GM19239 (cell line): ENCODE measurements around the gene ARHGAP9.
A peak's percentile ranks its signal among the peaks of the same experiment; 100 is the strongest.

Experiments
- DNase-seq: peaks from one replicate; pipeline ENCODE4 v3.0.0; 2011; ENCODE audit warnings: low spot score; ENCODE audit not compliant: insufficient read length
- FAIRE-seq: peaks from 2 replicates; lab custom pipeline; 2011; peaks lifted over from hg19 to GRCh38; lab: Jason Lieb, UNC

Gene ARHGAP9

DNA sequence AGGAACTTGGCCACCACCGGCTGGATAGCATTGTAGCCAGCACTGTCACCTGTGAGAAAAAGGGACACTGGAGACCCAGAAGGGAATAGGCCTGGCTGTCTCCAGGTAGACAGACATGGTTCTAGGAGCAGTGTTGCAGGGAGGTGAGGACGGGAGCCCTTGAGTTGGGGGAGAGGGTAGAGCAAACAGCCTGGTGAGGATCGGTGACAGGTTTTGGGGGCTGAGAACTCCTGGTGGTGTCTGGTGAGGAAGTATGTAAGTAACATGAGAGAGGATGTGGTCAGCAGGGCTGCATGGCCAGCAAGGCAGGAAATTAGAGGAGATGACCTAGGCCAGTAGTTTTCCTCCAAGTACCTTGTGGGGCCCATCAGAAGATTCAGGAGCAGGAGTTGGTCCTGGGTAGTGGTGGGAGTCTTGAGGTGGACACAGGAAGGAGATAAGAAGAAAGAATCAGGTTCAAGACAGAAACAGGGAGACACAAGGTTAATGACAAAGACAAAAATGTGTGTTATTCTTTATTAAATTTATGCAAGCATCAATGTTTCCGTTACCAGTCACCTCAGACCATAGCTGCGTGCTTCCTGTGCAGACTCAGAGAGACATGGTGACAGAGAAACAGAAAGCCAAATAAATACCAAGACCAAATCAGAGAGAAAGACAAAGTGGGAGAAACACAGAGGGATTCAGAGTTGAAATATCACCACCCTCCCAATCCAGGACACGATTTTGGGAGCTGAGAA, at the start of gene ARHGAP9:
ARHGAP9 (minus strand) TSS at position 491 of the 740 bp plus-strand sequence; CDS start at position 31, 460 bp downstream.
- FAIRE-seq = peak; percentile 92
- no peak for DNase-seq

DNA sequence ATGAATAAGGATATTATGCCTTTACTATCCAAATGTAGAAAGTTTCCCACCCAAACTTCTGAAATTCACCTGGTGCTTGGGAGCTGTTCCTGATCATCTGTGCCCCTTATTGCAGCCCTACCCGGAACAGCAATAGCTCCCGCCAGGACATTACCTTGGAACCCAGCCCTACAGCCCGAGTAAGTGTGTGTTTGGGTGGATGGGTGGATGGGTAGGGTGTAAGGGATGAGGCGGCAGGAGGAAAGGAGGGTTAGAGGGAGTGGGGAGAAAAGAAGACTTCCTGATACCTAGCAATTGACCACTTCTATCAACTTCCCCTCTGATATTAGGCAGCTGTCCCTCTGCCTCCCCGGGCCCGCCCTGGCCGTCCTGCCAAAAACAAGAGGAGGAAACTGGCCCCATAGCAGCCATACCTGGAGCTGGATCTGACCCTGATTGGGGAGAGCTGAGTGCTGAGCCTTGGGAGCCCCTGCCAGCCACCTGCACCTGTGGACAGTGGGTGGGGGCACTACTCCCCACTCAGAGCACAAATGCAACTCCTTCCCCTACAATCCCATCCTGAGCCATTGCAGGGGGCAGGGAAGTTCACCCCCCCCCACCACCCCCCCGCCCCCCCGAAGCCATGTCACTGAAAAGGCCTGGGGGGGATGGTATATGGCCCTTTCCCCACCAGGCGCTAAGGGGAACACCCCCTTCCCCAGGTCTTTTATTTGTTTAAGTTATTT, 49.3 kb upstream of the ARHGAP9 start:
- FAIRE-seq = no peak
- no peak for DNase-seq

DNA sequence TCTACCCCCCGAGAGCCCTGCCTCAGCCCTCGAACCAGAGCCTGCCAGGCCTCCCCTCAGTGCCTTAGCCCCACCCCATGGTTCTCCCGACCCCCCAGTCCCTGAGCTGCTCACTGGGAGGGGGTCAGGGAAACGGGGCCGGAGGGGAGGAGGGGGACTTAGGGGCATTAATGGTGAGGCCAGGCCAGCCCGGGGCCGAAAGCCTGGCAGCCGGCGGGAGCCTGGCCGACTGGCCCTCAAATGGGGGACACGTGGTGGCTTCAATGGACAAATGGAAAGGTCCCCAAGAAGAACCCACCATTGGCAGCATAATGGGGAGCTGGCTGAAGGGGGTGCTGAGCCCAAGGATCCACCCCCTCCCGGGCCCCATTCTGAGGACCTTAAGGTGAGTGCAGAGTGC, 48.5 kb upstream of the ARHGAP9 start:
- FAIRE-seq = no peak
- no peak for DNase-seq

DNA sequence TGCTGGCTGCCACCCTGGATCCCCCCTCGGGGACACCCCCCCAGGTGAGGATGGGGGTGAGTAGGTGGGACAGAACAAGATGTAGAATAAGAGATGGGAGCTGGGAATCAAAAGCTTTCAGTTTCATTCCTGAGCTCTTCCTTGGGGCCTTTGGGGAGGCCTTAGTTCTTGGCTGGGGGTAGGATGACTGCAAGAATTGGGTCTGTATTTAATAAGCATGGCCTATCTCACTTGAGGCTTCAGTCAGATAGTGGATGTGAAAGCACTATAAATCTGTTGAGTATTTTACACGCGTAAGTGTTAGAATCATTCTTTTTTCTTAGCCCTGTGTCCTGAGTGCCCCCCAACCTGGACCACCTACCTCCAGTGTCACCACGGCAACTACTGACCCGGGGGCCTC, 47.5 kb upstream of the ARHGAP9 start:
- DNase-seq (no peak), FAIRE-seq (no peak)

DNA sequence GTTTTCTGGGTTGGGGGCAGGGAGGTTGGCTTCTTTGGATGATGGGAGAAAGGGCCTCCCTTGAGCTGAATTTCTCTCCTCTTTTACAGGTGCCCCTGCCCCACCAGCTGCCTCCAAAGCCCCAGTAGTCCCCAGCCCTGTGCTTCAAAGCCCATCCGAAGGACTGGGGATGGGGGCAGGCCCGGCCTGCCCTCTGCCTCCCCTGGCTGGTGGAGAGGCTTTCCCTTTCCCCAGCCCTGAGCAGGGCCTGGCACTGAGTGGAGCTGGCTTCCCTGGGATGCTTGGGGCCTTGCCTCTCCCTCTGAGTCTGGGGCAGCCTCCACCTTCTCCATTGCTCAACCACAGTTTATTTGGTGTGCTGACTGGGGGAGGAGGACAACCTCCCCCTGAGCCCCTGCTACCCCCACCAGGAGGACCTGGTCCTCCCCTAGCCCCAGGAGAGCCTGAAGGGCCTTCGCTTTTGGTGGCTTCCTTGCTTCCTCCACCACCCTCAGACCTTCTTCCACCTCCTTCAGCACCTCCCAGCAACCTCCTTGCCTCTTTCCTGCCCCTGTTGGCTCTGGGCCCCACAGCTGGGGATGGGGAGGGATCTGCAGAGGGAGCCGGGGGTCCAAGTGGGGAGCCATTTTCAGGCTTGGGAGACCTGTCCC, 46.9 kb upstream of the ARHGAP9 start:
- FAIRE-seq = no peak

DNA sequence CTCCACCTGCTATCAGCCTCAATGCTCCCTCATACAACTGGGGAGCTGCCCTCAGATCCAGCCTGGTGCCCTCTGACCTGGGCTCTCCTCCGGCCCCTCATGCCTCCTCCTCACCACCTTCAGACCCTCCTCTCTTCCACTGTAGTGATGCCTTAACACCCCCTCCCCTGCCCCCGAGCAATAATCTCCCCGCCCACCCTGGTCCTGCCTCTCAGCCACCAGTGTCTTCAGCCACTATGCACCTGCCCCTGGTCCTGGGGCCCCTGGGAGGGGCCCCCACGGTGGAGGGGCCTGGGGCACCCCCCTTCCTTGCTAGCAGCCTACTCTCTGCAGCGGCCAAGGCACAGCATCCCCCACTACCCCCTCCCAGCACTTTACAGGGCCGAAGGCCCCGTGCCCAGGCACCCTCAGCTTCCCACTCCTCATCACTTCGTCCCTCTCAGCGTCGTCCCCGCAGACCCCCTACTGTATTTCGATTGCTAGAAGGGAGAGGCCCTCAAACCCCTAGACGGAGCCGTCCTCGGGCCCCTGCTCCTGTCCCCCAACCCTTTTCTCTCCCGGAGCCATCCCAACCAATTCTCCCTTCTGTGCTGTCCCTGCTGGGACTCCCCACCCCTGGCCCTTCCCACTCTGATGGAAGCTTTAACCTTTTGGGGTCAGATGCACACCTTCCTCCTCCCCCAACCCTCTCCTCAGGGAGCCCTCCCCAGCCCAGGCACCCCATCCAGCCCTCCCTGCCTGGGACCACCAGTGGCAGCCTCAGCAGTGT, 46.1 kb upstream of the ARHGAP9 start:
- FAIRE-seq (no peak), DNase-seq (no peak)

More for the DNA sequence above, 46.9 kb upstream of the ARHGAP9 start:
- DNase-seq = no peak

DNA sequence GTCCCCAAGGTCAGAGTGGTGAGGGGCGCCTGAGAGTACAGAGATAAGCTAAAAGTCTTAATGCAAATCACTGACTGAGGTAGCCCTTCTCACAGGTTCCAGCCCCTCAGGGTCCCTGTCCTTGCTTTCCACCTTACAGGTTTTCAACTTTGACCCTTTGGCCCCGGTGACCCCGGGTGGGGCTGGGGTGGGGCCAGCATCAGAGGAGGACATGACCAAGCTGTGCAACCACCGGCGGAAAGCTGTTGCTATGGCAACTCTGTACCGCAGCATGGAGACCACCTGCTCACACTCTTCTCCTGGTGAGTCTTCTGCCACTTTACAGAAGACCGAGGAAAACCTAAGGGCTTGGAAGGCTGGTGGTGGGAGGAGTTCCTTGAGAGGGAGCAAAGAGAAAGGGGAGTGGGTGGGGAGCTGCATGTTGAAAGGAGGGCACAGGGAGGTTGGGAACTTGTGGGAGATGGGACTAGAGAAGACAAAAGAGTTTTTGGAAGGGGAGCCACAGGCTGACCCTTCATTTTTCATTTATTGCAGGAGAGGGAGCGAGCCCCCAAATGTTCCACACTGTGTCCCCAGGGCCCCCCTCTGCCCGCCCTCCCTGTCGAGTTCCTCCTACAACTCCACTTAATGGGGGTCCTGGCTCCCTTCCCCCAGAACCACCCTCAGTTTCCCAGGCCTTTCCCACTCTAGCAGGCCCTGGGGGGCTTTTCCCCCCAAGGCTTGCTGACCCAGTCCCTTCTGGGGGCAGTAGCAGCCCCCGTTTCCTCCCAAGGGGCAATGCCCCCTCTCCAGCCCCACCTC, 45.3 kb upstream of the ARHGAP9 start:
- DNase-seq (no peak), FAIRE-seq (no peak)

DNA sequence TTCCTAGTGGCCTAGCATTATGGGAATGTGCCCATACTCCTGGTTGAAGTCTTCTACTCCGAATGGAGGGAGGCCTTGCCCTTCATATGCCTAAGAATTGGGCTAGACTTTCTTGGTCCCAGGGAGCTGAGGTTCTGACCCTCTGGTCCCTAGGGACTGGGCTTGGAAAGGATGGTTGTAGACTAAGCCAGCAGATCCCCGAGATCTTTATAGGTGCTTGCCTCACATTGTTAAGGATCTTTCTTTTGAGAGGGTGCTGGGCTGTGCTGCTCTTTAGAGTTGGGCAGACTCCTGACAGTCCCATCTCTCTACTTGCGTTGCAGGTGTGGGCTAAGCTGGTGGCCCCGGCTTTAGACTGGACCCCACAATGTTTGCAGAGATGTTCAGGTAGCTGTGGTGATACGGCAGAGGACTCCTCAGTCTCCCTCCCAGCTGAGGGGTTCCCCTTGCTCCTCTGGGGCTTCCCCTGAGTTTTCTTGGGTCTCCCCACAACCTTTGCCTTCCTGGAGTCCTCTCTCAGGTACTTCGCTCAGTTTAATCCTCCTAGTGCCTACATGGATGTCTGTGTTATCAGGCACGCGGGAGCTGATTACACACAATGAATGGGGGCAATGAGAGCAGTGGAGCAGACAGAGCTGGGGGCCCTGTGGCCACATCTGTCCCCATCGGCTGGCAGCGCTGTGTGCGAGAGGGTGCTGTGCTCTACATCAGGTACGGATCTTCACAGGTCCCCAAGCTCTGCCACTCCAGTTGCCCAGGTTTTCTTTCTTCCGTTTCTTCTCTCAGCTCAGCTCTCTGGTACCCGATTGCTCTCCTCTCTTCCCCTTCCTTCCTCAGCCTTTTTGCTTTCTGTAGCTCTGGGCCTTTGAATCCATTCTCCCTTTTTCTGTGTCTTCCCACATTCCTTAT, 44.3 kb upstream of the ARHGAP9 start:
- FAIRE-seq = peak; percentile 63
- no peak for DNase-seq

DNA sequence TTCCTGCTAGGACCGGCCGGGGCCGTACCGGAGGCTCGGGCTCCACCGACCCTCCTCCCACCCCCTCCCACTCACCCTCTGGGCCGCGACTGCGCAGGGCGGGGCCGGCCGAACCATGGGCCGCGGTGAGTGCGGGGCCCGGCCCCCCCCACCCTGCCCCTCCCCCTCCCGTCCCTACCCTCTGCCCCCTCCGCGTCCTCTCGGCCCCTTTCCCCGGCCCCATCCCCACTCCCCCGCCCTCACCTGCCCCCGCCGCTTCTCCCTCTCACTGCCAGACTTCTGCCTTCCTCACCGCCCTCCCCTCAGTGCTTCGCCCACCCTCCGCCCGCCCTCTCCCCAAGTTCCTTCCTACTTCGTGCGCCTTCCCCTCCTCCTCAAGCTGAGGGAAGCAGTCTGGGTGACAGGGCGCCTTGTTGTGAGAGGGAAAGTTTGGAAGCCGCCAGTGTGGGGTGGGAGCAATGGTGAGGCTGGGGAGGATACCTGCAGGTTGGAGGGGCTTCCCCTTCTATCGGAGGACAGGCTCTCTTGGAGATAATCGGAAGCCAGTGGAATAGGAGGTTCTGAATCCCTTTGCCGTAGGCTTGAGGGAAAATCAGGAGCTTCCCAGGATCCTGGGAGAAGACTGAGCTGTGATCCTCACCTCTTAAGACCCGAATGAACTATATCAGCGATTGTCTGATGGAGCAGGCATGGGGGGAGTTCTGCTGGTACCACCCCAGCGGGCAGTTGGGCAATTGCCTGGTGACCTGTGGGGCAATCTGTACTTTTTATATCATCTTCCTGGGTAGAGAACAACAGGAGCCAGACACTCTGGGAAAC, 43.4 kb upstream of the ARHGAP9 start:
- FAIRE-seq (no peak), DNase-seq (no peak)

DNA sequence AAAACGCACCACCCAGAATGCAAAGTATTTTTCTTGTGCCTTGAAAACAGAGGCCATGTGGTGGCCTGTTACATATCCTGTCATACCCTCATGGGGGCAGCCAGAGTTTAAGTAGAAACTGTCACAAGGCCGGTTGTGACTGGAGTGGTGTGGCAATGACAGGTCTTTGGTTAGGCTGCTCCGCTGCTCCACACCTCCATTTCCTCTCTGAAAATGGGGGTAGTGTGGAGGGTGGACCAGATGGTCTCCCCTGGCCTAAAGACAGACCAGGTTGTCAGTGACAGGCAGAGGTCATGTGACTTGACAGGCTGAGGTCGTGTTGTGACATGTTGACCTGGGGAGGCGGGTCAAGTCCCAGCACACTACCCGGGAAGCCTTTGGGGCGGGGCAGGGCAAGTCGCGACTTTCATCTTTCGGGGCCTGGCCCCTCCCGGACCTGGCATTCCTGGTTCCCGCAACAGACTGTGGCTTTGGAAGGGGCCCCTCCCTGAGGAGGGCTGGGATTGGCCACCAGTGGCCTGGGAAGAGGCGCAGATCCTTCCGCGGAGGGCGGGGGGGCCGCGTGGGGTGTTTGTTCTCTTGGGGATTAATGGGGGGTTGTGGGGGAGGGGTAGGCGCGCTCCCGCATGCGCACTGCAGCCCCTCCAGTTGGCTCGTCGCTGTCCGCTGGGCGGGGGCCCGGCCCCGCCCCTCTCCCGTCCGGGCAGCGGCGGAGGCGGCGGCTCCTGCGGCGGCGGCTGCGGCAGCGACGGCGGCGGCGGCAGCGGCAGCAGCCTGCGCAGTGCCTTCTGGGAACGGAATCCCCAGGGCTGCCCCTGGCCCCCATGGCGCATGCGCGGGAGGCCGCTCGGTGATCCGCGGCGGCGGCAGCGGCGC, 42.6 kb upstream of the ARHGAP9 start, which contains the start of gene MBD6:
MBD6 (plus strand) TSS at position 814 of the 876 bp plus-strand sequence. CDS start 1,480 bp downstream, outside the sequence.
- DNase-seq (peak; percentile 92), FAIRE-seq (peak; percentile 88)

DNA sequence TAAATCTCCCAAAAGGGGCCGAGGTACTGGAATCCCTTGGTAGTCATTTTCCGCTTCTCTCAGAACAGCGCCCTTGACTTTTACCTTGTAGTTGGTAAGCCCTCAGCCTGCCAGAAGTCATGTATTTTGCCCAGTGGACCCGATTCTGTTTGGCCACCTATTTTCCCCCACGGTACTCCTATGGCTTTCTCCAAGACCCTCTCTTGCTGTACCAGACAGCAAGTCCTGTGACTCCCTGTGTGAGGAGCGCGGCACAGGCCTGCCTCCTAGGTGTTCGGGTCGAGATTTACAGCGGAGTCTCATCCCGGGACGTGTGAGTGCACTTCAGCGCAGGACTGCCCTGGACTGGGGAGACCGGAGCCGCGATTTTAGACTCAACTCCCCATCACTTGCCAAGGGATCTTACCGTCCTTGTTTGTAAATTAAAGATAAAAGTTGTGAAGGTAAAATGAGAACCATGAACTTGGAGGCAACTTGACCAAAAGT, 41.9 kb upstream of the ARHGAP9 start:
- no peak for DNase-seq
- FAIRE-seq = no peak

DNA sequence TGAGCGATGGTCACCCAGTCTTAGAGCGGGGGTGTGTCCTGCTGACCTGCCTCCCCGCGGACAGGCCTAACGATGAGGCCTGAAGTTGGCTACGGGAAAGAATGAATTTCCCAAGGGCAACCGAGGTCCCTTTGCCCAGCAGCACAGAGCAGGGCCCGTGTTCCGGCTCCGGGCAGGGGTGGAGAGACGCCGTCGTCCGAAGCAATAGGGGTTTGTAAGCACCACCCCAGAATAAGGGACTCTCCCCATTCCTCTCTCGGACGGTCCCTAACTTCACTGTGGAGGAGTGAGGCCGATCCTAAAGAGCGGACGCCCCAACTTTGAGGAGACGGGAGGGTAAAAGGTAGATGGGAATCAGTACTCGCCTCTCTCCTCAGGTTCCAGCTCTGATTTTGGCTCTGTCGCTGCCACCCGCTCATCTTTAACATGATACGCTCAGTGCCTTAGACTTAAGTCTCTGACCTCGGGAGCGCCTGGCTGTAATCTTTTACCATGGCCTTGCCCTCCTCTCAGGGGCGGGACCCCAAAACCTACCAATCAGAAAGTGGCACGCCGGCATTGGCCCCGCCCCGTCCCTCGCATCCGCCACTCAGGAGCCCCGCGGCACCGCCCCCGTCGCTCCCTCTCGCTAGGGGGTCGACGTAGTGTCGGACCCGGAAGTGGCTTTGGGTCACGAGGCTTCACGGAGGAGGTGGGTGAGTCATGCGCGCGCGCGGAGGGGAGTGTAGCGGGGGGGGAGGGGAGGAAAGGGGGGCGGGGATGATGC, 40.6 kb upstream of the ARHGAP9 start, which contains the start of gene DDIT3:
DDIT3 (minus strand) TSS at position 462 of the 766 bp plus-strand sequence. CDS start 3,108 bp downstream, outside the sequence.
- DNase-seq (peak; percentile 77), FAIRE-seq (peak; percentile 95)

DNA sequence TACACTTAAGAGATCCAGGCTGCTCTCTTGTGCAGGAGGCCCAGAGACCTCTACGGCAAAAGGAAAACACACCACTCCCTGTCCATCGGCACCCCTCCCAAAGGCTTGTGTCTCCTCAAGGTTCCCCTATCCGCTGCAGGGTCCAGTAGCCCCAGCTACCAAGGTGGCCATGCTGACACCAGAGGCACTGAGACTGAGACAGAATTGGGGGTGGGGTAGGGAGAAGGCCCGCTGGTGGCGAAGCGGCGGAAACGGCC, 40.1 kb upstream of the ARHGAP9 start:
- no peak for FAIRE-seq
- no peak for DNase-seq

DNA sequence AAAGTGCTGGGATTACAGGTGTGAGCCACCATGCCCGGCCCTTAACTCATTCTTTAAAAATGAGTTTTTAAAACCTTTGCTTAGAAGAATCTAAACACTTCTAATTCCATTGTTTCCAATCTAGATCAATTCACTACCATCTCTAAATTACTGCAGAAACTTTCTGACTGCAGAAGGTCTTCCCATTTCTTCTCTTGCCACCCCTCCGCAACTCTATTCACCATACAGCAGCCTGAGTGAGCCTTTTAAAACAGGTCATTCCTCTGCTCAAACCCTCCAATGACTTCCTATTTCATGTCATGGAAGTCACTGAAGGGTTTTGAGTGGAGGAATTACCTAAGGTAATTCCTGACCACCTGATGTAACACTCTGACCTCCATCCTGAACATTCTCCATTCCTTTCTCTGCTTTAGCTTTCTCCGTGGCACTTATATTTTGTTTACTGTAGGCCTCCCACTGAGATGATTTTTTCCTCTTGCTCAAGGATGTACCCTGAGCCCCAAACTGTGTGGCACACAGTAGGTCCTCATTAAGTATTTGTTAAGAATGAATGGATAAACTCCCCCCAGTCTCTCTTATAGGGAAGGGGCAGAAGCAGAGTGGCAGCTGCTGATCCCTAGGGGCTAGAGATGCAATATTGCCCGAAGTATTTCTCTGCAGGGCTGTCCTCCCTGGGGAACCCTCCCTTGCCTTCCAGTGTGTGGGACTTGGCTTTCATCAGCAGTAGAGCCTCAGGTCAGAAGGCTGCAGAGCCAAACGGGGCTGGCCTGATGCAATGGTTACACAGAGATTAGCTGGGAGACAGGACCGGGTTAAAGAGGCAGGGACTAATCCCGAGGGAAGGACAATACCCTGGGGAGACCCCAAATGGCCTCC, 39.5 kb upstream of the ARHGAP9 start:
- DNase-seq = no peak
- FAIRE-seq = no peak
